GM13976 (cell line): ENCODE measurements around the gene MRPL1.
"Not testable (repeated sequence)": the region's sequence is repeated elsewhere in the genome, so short reads cannot be mapped to it uniquely, and the experiment has no call there.

Experiments
- DNase-seq: peaks from one replicate; pipeline ENCODE4 v3.0.0; 2012; ENCODE audit warnings: low spot score
- CTCF ChIP-seq: IDR thresholded peaks from 2 replicates; pipeline ENCODE4 v1.5.1; 2012; ENCODE audit warnings: borderline replicate concordance, mild to moderate bottlenecking; ENCODE audit not compliant: insufficient read depth; ENCODE audit errors: extremely low read depth, missing control alignments, control extremely low read depth
- in situ Hi-C: fragments of 300-500 bp; cut with MboI; formaldehyde crosslinking; loops from one replicate; pipeline ENCODE4 v1.12.0; 2022; ENCODE audit warnings: low sequenced_read_pairs, mixed read lengths, inconsistent platforms; ENCODE audit not compliant: unreplicated experiment

Gene MRPL1

GRCh38 chr4:77861495-77861894 is 1.1 kb upstream of the MRPL1 start:
- DNase-seq, result no peak
- in situ Hi-C loops, result no loop called here
- TF ChIP-seq CTCF, result no peak

GRCh38 chr4:77863341-77863740 is 711 bp downstream of the MRPL1 start:
- in situ Hi-C loops, DNase-seq: not testable (repeated sequence)

- TF ChIP-seq CTCF, result no peak
- in situ Hi-C loops, result no loop called here
- DNase-seq, result no peak
Observed at GRCh38 chr4:77865259-77865658, 2.6 kb downstream of the MRPL1 start.

- no peak for DNase-seq
- TF ChIP-seq CTCF, result no peak
- in situ Hi-C loops, result no loop called here
Observed at GRCh38 chr4:77872723-77873445, 10.3 kb downstream of the MRPL1 start.

GRCh38 chr4:77877167-77877566 is 14.5 kb downstream of the MRPL1 start:
- in situ Hi-C loops, result no loop called here

GRCh38 chr4:77877771-77878565 is 15.3 kb downstream of the MRPL1 start:
- TF ChIP-seq CTCF, result no peak
- in situ Hi-C loops, result no loop called here
- DNase-seq, result no peak

More at GRCh38 chr4:77877167-77877566, 14.5 kb downstream of the MRPL1 start:
- no peak for DNase-seq
- TF ChIP-seq CTCF, result no peak

GRCh38 chr4:77880784-77881183 is 18.2 kb downstream of the MRPL1 start:
- in situ Hi-C loops, result no loop called here
- no peak for TF ChIP-seq CTCF
- DNase-seq, result no peak
